ENCODE data around the gene SFRP2. TPM values are rescaled to one million over a fixed set of nuclear protein-coding genes. Genes with fewer than 3 reads are reported as not detected.
A peak's percentile ranks its signal among the peaks of the same experiment; 100 is the strongest.

The SFRP2 gene
- total RNA-seq, result 39.5 TPM
- long read RNA-seq, transcript SFRP2-201 (3 exons, 2,032 nt), result major isoform, 180 of 184 reads
- long read RNA-seq, partial matches to known transcripts, result 4 of 184 reads
- long read RNA-seq, other reads (novel, unspliced or antisense), result 0 of 184 reads

GRCh38 chr4:153788413-153789276, at the start of gene SFRP2:
Gene SFRP2 (minus strand): TSS chr4:153789083. CDS start chr4:153788835, 248 bp downstream.
- peaks cover 85% of the 10 kb centered on the region for H3K27me3 ChIP-seq (ENCODE audit: low read depth)
- ATAC-seq, result peak in 1 of 2 donors; percentile 16
- peak; percentile 48 for DNase-seq

GRCh38 chr4:153838564-153838963, 49.7 kb upstream of the SFRP2 start:
- TF ChIP-seq, protein P1, sequence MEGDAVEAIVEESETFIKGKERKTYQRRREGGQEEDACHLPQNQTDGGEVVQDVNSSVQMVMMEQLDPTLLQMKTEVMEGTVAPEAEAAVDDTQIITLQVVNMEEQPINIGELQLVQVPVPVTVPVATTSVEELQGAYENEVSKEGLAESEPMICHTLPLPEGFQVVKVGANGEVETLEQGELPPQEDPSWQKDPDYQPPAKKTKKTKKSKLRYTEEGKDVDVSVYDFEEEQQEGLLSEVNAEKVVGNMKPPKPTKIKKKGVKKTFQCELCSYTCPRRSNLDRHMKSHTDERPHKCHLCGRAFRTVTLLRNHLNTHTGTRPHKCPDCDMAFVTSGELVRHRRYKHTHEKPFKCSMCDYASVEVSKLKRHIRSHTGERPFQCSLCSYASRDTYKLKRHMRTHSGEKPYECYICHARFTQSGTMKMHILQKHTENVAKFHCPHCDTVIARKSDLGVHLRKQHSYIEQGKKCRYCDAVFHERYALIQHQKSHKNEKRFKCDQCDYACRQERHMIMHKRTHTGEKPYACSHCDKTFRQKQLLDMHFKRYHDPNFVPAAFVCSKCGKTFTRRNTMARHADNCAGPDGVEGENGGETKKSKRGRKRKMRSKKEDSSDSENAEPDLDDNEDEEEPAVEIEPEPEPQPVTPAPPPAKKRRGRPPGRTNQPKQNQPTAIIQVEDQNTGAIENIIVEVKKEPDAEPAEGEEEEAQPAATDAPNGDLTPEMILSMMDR (IDR thresholded peaks at IDR 0.05), result no peak
- H3K36me3 ChIP-seq, result no peaks in the 10 kb centered on the region
- H3K27me3 ChIP-seq (ENCODE audit: low read depth), result no peaks in the 10 kb centered on the region
- ATAC-seq (no peak), DNase-seq (no peak)
- no peaks in the 10 kb centered on the region for H3K9me3 ChIP-seq
- H3K4me3 ChIP-seq, result no peak overlapping the region
- intact Hi-C loops (cut with DNase I), result no loop called here
- H3K4me1 ChIP-seq, result no peaks in the 10 kb centered on the region
- H3K27ac ChIP-seq, result no peak overlapping the region

More at GRCh38 chr4:153788413-153789276, at the start of gene SFRP2:
- H3K36me3 ChIP-seq, result no peaks in the 10 kb centered on the region
- H3K4me1 ChIP-seq, result peaks cover 35% of the 10 kb centered on the region
- no peak within 1 kb of the TSS for H3K27ac ChIP-seq
- intact Hi-C loops (cut with DNase I), result no loop called here
- peak within 1 kb of the TSS; percentile 46 for H3K4me3 ChIP-seq
- H3K9me3 ChIP-seq, result no peaks in the 10 kb centered on the region
- TF ChIP-seq, protein P1 (IDR thresholded peaks at IDR 0.05), result no peak

DNA sequence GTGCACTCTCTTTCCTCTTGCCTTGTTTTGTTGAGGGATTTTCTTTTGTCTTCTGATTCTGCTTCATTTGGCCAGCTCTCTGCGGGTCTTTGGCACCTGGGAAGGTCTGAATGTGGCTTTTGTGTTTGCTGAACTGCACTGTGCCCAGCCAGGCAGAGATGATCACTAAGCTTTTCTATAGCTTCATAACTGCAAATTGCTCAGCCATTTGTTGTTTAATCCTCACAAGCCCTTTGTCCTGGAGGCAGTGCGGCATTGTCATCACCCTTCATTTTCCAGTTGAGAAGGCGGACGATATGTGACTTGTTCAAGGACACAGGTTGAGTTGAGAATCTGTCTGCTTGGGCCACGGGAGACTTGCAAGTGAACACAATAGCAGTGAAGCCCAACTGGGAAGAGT, 46.0 kb upstream of the SFRP2 start:
- intact Hi-C loops (cut with DNase I), result no loop called here
- no peak for DNase-seq
- TF ChIP-seq, protein P1 (IDR thresholded peaks at IDR 0.05), result no peak
- Histone ChIP-seq H3K4me1 (no peaks in the 10 kb centered on the region), H3K27ac (no peak overlapping the region), H3K27me3 (ENCODE audit: low read depth) (no peaks in the 10 kb centered on the region), H3K36me3 (no peaks in the 10 kb centered on the region), H3K9me3 (no peaks in the 10 kb centered on the region), H3K4me3 (no peak overlapping the region)
- ATAC-seq, result no peak

- TF ChIP-seq, protein P1 (IDR thresholded peaks at IDR 0.05), result no peak
These were observed 43.9 kb upstream of the SFRP2 start for GRCh38 chr4:153832720-153833287.

GRCh38 chr4:153832054-153832453, 43.2 kb upstream of the SFRP2 start:
- ATAC-seq, result no peak
- TF ChIP-seq, protein P1 (IDR thresholded peaks at IDR 0.05), result no peak
- Histone ChIP-seq H3K36me3 (no peaks in the 10 kb centered on the region), H3K4me1 (no peaks in the 10 kb centered on the region), H3K9me3 (no peaks in the 10 kb centered on the region), H3K27me3 (ENCODE audit: low read depth) (no peaks in the 10 kb centered on the region), H3K27ac (no peak overlapping the region), H3K4me3 (no peak overlapping the region)
- intact Hi-C loops (cut with DNase I), result no loop called here
- DNase-seq, result no peak

More at GRCh38 chr4:153832720-153833287, 43.9 kb upstream of the SFRP2 start:
- Histone ChIP-seq H3K27me3 (ENCODE audit: low read depth) (no peaks in the 10 kb centered on the region), H3K36me3 (no peaks in the 10 kb centered on the region), H3K9me3 (no peaks in the 10 kb centered on the region), H3K4me3 (no peak overlapping the region), H3K27ac (no peak overlapping the region), H3K4me1 (no peaks in the 10 kb centered on the region)
- no peak for DNase-seq
- ATAC-seq, result no peak
- intact Hi-C loops (cut with DNase I), result no loop called here

Measured in lower lobe of right lung (tissue), 2 donors.